Stimulated activated CD8-positive, alpha-beta memory T cell treated with anti-CD3 and anti-CD28 coated beads, Interleukin-4, amount 100 ng/mL, for 4 hours (primary cell): Measurements from ENCODE around the gene PARD6B.

Source experiments
- DNase-seq, 2 donors: peaks; one replicate each; pipeline ENCODE4 v3.0.0-alpha.2; 2020; ENCODE audit warnings: low read depth in 2 of 2, low spot score in 1 of 2

Gene PARD6B

DNA sequence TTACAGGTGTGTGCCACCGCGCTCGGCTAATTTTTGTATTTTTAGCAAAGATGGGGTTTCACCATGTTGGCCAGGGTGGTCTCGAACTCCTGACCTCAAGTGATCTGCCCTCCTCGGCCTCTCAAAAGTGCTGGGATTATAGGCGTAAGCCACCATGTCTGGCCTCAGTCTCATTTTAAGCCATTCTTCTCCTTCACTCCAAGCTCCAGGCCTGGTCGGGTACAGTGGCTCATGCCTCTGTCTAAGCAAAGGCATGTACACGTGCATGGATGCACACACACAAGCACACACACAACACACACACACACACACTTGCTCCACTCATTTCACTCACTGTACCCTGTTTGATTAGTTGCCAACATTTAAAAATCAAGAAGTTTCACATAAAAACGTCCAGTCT is 7.7 kb upstream of the PARD6B start:
- DNase-seq: no peak

DNA sequence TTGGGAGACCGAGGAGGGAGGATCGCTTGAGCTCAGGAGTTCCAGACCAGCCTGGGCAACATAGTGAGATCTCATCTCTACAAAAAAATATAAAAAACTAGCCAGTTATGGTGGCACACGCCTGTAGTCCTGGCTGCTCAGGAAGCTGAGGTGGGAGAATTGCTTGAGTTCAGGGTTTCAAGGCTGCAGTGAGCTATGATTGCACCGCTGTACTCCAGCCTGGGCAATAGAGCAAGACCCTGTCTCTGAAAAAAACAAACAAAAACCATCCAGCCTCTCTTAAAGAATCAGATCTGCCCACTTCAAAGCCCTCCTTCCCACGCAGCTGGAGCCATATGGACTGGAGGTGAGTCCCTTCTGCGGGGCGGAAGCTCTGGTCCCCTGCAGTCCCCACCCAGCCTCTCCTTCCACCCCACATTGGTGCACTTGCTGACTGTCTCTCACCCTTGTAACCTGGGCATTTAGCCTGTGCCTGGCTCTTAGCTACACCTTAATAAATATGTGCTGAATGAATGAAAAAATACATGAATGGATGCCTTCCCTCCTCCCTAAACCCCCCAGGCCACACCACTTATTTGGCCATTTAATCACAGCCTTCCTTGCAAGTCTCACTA is 7.2 kb upstream of the PARD6B start:
- no peak for DNase-seq

DNA sequence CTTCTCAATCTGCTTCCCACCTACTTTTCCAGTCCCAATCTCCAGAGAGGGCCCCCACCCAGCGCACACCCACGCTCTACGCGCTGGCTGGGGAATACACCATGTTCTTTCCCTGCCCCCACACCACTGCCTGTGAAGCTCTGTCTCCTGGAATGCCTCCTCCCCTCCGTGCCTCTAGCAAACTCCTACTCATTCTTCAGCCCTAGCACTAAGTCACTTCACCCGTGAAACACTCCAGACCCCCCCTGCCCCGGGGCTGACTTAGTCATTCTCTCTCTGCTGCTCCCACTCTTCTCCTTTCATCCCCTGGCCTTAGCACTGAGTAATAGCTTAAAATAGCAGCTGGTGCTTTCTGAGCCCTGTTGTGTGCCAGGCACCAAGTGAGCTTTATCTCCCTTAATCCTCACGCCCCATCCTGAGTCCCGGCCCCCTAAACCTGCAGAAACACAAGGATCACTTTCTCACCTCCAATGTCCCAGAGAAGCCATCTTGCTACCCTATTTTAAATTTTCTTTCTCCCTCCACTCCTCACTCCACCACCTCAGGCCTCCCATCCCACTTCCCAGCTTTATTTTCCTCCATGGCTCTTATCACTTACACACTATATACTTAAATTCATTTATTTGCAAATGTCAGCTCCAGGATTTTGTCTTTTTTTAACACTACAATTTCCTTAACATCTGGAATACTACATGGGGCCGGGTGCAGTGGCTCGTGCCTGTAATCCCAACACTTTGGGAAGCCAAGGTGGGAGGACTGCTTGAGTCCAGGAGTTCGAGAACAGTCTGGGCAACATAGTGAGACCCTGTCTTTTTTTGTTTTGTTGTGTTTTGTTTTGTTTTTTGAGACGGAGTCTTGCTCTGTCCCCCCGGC is 6.3 kb upstream of the PARD6B start:
- DNase-seq: peak; percentile 28 to 50

DNA sequence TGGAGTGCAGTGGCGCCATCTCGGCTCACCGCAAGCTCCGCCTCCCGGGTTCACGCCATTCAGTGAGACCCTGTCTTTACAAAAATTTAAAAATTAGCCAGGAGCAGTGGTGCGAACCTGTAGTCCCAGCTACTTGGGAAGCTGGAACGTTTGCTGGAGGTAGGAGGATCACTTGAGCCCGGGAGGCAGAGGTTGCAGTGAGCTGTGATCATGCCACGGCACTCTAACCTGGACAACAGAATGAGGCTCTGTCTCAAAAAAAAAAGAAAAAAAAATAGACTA is 5.7 kb upstream of the PARD6B start:
- DNase-seq: no peak

- no peak for DNase-seq
These were observed 4.2 kb upstream of the PARD6B start for GRCh38 chr20:50726955-50727791.

DNA sequence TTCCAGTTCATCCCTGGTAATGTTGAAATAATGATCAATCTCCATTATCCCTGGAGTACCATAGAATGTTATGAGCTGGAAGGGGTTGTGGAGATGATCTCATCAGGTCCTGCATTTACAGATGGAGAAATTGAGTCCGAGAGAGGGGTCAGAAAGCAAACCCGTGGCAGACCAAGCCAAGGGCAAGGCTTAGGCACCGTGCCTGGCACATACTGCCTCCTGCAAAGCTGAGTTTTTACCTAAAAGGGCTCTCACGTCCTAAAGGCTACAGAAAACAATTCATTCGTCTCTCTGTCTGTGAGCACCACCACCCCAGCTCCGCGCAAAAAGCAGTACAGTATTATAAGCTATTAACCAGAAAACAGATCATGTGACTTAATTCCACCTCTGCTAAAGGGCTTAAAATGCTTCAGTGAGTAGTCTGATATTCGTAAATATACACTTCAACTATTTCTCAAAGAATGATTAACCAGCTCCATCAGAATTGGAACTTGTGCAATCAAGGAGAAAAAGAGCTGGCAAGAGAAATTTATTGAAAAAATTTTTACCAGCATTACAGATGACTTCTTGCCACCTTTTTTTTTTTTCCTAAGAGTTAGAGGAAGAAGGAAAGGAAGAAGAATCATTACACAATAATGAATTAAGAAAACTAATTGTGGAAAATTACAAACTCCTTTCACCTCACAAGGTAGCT is 3.4 kb upstream of the PARD6B start:
- no peak for DNase-seq

DNA sequence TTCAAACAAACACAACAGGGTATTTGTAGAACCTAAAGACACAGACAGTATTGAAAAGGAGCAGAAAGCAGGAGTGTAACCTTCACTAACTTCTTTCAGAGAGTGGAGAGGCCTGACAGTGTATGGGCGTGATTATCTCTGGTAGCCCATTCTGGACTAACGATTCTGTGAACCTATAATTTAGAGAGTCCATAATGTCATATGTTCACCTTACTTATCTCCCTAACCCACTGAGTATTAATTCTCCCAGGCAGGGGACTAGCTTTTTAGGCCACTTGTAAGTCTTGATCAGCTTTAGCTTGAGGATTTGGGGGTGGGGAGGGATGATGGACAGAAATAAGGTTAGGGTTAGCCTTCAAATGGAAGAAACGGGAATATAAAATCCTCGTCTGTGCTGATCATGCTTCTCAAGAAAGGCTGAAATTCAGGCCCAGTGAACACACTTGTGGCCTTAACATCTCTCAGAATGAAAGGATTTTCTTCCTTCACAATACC is 2.8 kb upstream of the PARD6B start:
- DNase-seq: no peak

- no peak for DNase-seq
These were observed 2.2 kb upstream of the PARD6B start for GRCh38 chr20:50728981-50729874.

GRCh38 chr20:50729901-50730764 is 1.2 kb upstream of the PARD6B start:
- no peak for DNase-seq

- no peak for DNase-seq
These were observed 670 bp upstream of the PARD6B start for GRCh38 chr20:50730765-50731054.

DNA sequence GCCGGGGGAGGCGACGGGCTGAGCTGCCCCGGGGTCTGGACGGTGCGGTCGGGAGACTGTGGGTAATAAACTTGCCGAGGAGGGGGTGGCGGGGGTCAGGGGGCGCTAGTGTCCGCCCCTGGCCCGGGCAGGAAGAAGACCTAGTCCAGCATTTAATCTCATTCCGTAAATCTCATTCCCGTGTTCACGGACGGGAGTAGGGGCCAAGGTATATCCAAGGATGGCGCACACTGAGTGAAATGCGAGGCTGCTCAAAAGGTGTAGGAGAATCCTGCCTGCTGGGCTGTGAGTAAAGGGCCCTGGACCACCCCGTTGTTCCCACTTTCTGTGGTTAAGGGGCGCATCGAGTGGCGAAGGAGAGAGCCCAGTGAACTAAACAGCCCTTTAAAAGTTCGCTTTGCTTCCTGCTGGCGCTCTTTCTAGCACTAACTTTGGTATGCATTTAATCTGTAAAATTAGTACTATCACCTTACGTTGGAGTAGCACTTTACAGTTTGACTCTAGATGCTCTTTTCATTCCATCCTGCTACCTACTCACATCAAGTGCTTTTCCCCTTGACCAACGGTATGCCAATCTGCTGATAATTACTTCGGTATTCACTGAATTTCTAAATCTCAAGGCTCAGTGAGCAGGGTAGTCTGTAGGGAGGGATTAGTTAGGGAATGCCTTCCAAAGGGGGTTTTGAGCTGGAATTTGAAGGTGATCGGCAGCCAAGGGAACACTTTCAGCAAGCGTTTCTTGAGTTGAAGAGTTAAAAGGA is 730 bp downstream of the PARD6B start:
- no peak for DNase-seq

- DNase-seq: no peak
These were observed 2.4 kb downstream of the PARD6B start for GRCh38 chr20:50733644-50734349.

DNA sequence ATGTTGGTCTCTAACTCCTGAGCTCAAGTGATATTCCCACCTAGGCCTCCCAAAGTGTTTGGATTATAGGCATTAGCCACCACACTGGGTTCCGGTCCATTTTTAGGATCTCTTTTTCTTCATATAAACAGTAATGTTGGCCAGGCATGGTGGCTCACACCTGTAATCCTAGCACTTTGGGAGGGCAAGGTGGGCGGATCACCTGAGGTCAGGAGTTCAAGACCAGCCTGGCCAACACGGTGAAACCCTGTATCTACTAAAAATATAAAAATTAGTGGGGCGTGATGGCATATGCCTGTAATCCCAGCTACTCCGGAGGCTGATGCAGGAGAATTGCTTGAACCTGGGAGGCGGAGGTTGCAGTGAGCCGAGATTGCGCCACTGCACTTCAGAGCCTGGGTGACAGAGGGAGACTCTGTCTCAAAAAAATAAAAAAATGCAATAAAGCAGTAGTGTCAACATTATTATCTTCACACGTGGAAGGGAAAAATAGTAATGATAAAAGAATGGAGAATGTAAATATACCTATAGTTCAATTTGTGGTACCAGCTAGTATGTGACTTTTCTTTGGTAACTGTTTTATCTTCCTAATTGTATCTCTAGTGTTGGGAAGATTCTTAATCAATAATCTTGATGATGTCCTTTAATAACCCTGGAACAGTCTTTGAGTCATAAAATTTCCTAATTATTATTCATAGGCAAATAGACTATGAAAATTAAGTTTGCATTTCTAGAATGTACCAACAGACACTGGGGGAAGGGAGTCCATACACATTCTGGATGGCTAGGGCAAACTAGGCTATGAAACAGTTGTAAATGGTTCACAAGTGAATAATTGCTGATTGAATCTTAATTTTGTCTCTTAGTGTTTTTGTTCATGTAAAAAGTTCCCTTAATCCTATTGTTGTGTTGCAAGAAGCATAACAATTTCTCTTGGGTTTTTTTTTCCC is 3.6 kb downstream of the PARD6B start:
- DNase-seq: no peak

DNA sequence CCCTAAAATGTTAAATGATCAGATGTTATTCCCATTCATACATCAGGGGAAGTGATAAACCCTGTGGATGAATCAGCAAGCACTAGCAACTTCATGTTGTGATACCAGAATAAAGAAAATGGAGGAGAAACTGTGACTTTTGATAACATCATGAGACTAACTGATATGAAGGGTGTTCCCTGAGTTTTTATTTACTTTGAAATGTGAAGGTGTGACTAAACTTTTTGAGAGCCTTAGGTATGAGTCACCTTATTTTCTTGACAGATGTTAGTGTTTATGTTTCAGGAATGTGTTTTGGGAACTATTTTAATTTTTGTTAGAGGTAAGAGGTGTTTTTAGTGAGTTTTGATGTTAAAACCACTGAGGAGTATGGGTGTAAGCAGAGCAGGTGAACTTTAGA is 4.4 kb downstream of the PARD6B start:
- DNase-seq: no peak

DNA sequence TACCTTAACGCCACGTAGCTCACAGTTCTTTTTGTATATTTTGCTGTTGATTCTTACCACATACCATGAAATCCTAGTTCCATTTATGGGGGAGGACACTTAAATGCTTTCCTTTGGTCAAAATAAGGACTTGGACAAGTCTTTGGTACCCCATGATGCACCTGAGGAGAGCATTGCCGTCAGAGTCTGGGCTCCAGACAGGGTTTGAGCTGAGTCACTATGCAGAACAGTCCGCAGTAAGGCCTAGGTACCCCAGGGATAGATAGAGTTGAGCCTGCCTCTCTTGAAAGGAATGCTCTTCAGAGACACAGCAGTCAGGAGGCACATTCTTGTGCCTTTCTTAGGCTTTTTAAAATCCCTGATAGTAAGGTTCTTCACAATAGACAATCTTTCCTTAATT is 6.0 kb downstream of the PARD6B start:
- DNase-seq: no peak

DNA sequence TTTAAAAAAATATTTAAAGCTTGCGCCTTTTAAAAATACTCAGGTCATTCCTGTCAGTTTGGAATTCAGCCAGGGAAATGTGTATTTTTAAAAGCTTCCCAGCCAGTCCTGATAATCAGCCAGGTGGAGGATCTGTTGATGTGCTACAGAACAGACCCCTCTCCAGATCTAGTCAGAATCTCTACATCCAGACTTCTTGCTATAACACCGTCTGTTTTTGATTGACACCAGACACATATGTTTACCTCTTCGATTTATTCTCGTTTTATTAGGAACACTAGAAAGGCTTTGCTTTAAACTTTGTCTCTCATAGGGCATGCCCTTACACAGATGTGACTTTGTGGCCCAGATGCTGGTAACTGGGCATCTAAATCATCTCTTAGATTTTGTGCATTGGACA is 11.7 kb downstream of the PARD6B start:
- DNase-seq: no peak

- DNase-seq: no peak
These were observed 12.9 kb downstream of the PARD6B start for GRCh38 chr20:50744143-50744792.
